T-cell (primary cell): Measurements from ENCODE around the gene TRAF3IP1. TPM values are rescaled to one million over a fixed set of nuclear protein-coding genes. Genes with fewer than 3 reads are reported as not detected.

Experiments used
- ATAC-seq, 4 experiments: fragments of 200-7000 bp in 3 of 4; fragments of 150-1000 bp in 1 of 4; cut with Tn5 transposase; replicated peaks in 1 of 4; 1 replicate in 3 of 4; 2 replicates in 1 of 4; pipeline ENCODE4 v1.10.0; 2021; ENCODE audit warnings: moderate library complexity in 3 of 4, mild to moderate bottlenecking in 2 of 4, moderate number of reproducible peaks in 1 of 4
- CTCF ChIA-PET, 2 donors: fragments of 300-600 bp; sonication (Branson Sonifier 250); formaldehyde crosslinking; loops; one replicate each; lab custom pipeline; 2022; ENCODE audit warnings: antibody characterized with exemption in 2 of 2; lab: Charles Lee
- POLR2A ChIA-PET, 2 donors: fragments of 300-600 bp; sonication (Branson Sonifier 250); formaldehyde crosslinking; loops; one replicate each; lab custom pipeline; 2022; ENCODE audit warnings: antibody characterized with exemption in 2 of 2; lab: Charles Lee
- DNase-seq, 35 experiments: peaks; one replicate each; pipeline versions ENCODE4 v3.0.0 to v3.0.0-alpha.2; 2013 to 2023
- H3K27ac ChIP-seq: one replicate; pipeline ENCODE4 v1.5.1; 2013; ENCODE audit warnings: low read length
- H3K27me3 ChIP-seq, 2 experiments: replicated peaks in 1 of 2; 1 replicate in 1 of 2; 2 replicates in 1 of 2; pipeline versions ENCODE4 v1.6.1 to v1.7.0; 2013; ENCODE audit warnings: low read length in 1 of 2, mixed read lengths in 1 of 2; ENCODE audit not compliant: control insufficient read depth in 2 of 2, insufficient read depth in 2 of 2; ENCODE audit errors: extremely low read depth in 1 of 2
- H3K36me3 ChIP-seq, 2 donors: 1 replicate in 1 of 2; 2 replicates in 1 of 2; pipeline versions ENCODE4 v1.6.1 to v1.7.0; 2013; ENCODE audit warnings: low read length in 1 of 2; ENCODE audit not compliant: control insufficient read depth in 2 of 2, insufficient read depth in 1 of 2; ENCODE audit errors: extremely low read depth in 1 of 2
- H3K4me1 ChIP-seq, 2 experiments: 1 replicate in 1 of 2; 2 replicates in 1 of 2; pipeline versions ENCODE4 v1.6.1 to v1.7.0; 2013; ENCODE audit warnings: low read length in 2 of 2, mixed read lengths in 1 of 2; ENCODE audit not compliant: insufficient read depth in 2 of 2, control insufficient read depth in 1 of 2; ENCODE audit errors: extremely low read depth in 1 of 2
- H3K4me3 ChIP-seq, 2 donors: 1 replicate in 1 of 2; 2 replicates in 1 of 2; pipeline versions ENCODE4 v1.5.1 to v1.7.0; 2013; ENCODE audit warnings: mild to moderate bottlenecking in 2 of 2, low read length in 1 of 2, moderate library complexity in 1 of 2; ENCODE audit not compliant: control insufficient read depth in 1 of 2; ENCODE audit errors: extremely low read depth in 1 of 2
- H3K9me3 ChIP-seq: 2 replicates; pipeline ENCODE4 v1.7.0; 2013
- H3K27ac Mint-ChIP-seq, 2 donors: one replicate each; pipeline ENCODE4 v1.8.0; 2020 to 2021; ENCODE audit warnings: mild to moderate bottlenecking in 2 of 2, mixed read lengths in 2 of 2
- H3K27me3 Mint-ChIP-seq, 2 donors: one replicate each; pipeline ENCODE4 v1.8.0; 2021 to 2022; ENCODE audit warnings: mixed read lengths in 2 of 2
- H3K36me3 Mint-ChIP-seq: one replicate; pipeline ENCODE4 v1.8.0; 2021; ENCODE audit warnings: mixed read lengths
- H3K4me1 Mint-ChIP-seq, 3 donors: one replicate each; pipeline ENCODE4 v1.8.0; 2020 to 2022; ENCODE audit warnings: mixed read lengths in 3 of 3, mild to moderate bottlenecking in 1 of 3
- H3K4me3 Mint-ChIP-seq, 3 donors: one replicate each; pipeline ENCODE4 v1.8.0; 2020 to 2022; ENCODE audit warnings: mild to moderate bottlenecking in 3 of 3, mixed read lengths in 3 of 3, moderate library complexity in 3 of 3
- H3K9me3 Mint-ChIP-seq, 3 donors: one replicate each; pipeline ENCODE4 v1.8.0; 2020 to 2022; ENCODE audit warnings: mixed read lengths in 3 of 3
- WGBS: methylation state at CpG from one replicate; pipeline ENCODE4 v1.1.5; 2013; ENCODE audit warnings: missing lambda C conversion rate; ENCODE audit not compliant: insufficient coverage; 5-methylcytosine and 5-hydroxymethylcytosine counted together
- total RNA-seq, 35 experiments: library from RNA in 6 of 35; stranded (reverse) in 6 of 35; fragments of 120-200 nt in 1 of 35; gene quantifications; one replicate each; pipeline versions ENCODE4 v1.2.1 to v1.2.4 and lab custom pipeline; 2013 to 2026

The TRAF3IP1 gene
- total RNA-seq, 5 donors from 2014 or later (not counting 1 experiment from before 2014, with no cell fraction given): 6.3 to 12.1 (median 11.8) TPM

GRCh38 chr2:238426568-238427434 is 106.5 kb downstream of the TRAF3IP1 start, which contains the start of gene ASB1:
Gene ASB1 (plus strand): TSS chr2:238426927. CDS start chr2:238427071, 144 bp downstream.
- peaks cover 19% of the 10 kb centered on the region for H3K36me3 Mint-ChIP-seq
- Histone ChIP-seq H3K9me3 (no peaks in the 10 kb centered on the region), H3K4me1 (peaks cover 7 to 31% of the 10 kb centered on the region in 2 experiments), H3K4me3 (peak within 1 kb of the TSS; percentile 88 to 91), H3K27me3 (no peaks in the 10 kb centered on the region), H3K36me3 (peaks cover 0 to 11% of the 10 kb centered on the region in 2 donors), H3K27ac (peak within 1 kb of the TSS; percentile 77)
- H3K4me3 Mint-ChIP-seq: peak within 1 kb of the TSS; percentile 88 to 91 (median 88)
- peaks cover 51 to 56% (median 52%) of the 10 kb centered on the region in 3 donors for H3K4me1 Mint-ChIP-seq
- H3K9me3 Mint-ChIP-seq: peaks cover 0 to 6% (median 0%) of the 10 kb centered on the region in 3 donors
- DNase-seq (peak; percentile 54 to 87 (median 74)), ATAC-seq (peak; percentile 84 to 87 (median 86))
- CTCF ChIA-PET: no interaction called here
- H3K27ac Mint-ChIP-seq: peak within 1 kb of the TSS; percentile 91 to 94
- WGBS: under 1% methylated on average over 104 of the region's 104 CpGs
- H3K27me3 Mint-ChIP-seq: no peaks in the 10 kb centered on the region
- POLR2A ChIA-PET: interaction anchor here in 1 of 2 donors (0.7 kb wide), 1 partner anchor 1709 kb away, joined by 3 read pairs; no protein-coding TSS in a partner anchor

- Mint-ChIP-seq H3K4me1 (peaks cover 54 to 61% (median 58%) of the 10 kb centered on the region in 3 donors), H3K27me3 (no peaks in the 10 kb centered on the region), H3K27ac (peak overlapping the region; percentile 91 to 93), H3K9me3 (peaks cover 0 to 6% (median 0%) of the 10 kb centered on the region in 3 donors), H3K4me3 (peak overlapping the region; percentile 88 to 91 (median 88)), H3K36me3 (peaks cover 19% of the 10 kb centered on the region)
- Histone ChIP-seq H3K27me3 (no peaks in the 10 kb centered on the region), H3K4me3 (peak overlapping the region; percentile 88 to 91), H3K27ac (peak overlapping the region; percentile 76), H3K9me3 (no peaks in the 10 kb centered on the region), H3K4me1 (peaks cover 7 to 31% of the 10 kb centered on the region in 2 experiments), H3K36me3 (peaks cover 0 to 11% of the 10 kb centered on the region in 2 donors)
- ATAC-seq (no peak), DNase-seq (no peak)
- ChIA-PET CTCF (interaction anchor here in 1 of 2 donors (0.6 kb wide), 1 partner anchor 196 kb away, joined by 3 read pairs; no protein-coding TSS in a partner anchor), POLR2A (interaction anchor here in 1 of 2 donors (0.7 kb wide), 1 partner anchor 1708 kb away, joined by 3 read pairs; no protein-coding TSS in a partner anchor)
- WGBS: 11% methylated on average over 8 of the region's 20 CpGs
These were observed 107.3 kb downstream of the TRAF3IP1 start for GRCh38 chr2:238427435-238428162.

GRCh38 chr2:238428866-238429265 is 108.5 kb downstream of the TRAF3IP1 start:
- H3K27ac Mint-ChIP-seq: peak overlapping the region in 1 of 2 donors; percentile 93
- CTCF ChIA-PET: no interaction called here
- no peaks in the 10 kb centered on the region for H3K9me3 ChIP-seq

GRCh38 chr2:238430781-238431180 is 110.5 kb downstream of the TRAF3IP1 start:
- peaks cover 39% of the 10 kb centered on the region for H3K36me3 Mint-ChIP-seq
- H3K9me3 Mint-ChIP-seq: peaks cover 0 to 6% (median 0%) of the 10 kb centered on the region in 3 donors
- H3K4me1 Mint-ChIP-seq: peaks cover 61 to 86% (median 66%) of the 10 kb centered on the region in 3 donors
- ChIA-PET POLR2A (interaction anchor here in 1 of 2 donors (0.7 kb wide), 1 partner anchor 500 kb away, joined by 3 read pairs; no protein-coding TSS in a partner anchor), CTCF (no interaction called here)
- no peaks in the 10 kb centered on the region for H3K27me3 Mint-ChIP-seq
- H3K4me3 Mint-ChIP-seq: peak overlapping the region in 1 of 3 donors; percentile 88
- no peaks in the 10 kb centered on the region for H3K27me3 ChIP-seq
- DNase-seq (no peak), ATAC-seq (no peak)
- peaks cover 7 to 26% of the 10 kb centered on the region in 2 experiments for H3K4me1 ChIP-seq
- no peak overlapping the region for H3K4me3 ChIP-seq
- WGBS: 100% methylated on average over 2 of the region's 6 CpGs
- H3K36me3 ChIP-seq: peaks cover 18 to 28% of the 10 kb centered on the region in 2 donors
- peak overlapping the region in 1 of 2 donors; percentile 46 for H3K27ac Mint-ChIP-seq
- no peaks in the 10 kb centered on the region for H3K9me3 ChIP-seq
- H3K27ac ChIP-seq: no peak overlapping the region

More at GRCh38 chr2:238428866-238429265, 108.5 kb downstream of the TRAF3IP1 start:
- H3K27me3 Mint-ChIP-seq: no peaks in the 10 kb centered on the region
- H3K36me3 Mint-ChIP-seq: peaks cover 26% of the 10 kb centered on the region
- DNase-seq (no peak), ATAC-seq (no peak)
- Histone ChIP-seq H3K36me3 (peaks cover 9 to 11% of the 10 kb centered on the region in 2 donors), H3K27ac (no peak overlapping the region), H3K4me1 (peaks cover 7 to 31% of the 10 kb centered on the region in 2 experiments), H3K27me3 (no peaks in the 10 kb centered on the region), H3K4me3 (no peak overlapping the region)
- POLR2A ChIA-PET: no interaction called here
- peaks cover 0 to 6% (median 0%) of the 10 kb centered on the region in 3 donors for H3K9me3 Mint-ChIP-seq
- H3K4me3 Mint-ChIP-seq: peak overlapping the region; percentile 44 to 88 (median 88)
- 90% methylated on average over 2 of the region's 8 CpGs for WGBS
- H3K4me1 Mint-ChIP-seq: peaks cover 61 to 72% (median 61%) of the 10 kb centered on the region in 3 donors

GRCh38 chr2:238431456-238431855 is 111.1 kb downstream of the TRAF3IP1 start:
- Histone ChIP-seq H3K27ac (no peak overlapping the region), H3K9me3 (no peaks in the 10 kb centered on the region), H3K36me3 (peaks cover 18 to 33% of the 10 kb centered on the region in 2 donors), H3K4me1 (peaks cover 7 to 20% of the 10 kb centered on the region in 2 experiments), H3K4me3 (no peak overlapping the region), H3K27me3 (no peaks in the 10 kb centered on the region)
- no peaks in the 10 kb centered on the region for H3K27me3 Mint-ChIP-seq
- ChIA-PET POLR2A (no interaction called here), CTCF (no interaction called here)
- ATAC-seq: no peak
- WGBS: no CpG with 5 or more reads among the region's 1 CpG
- H3K36me3 Mint-ChIP-seq: peaks cover 44% of the 10 kb centered on the region
- peaks cover 0 to 6% (median 0%) of the 10 kb centered on the region in 3 donors for H3K9me3 Mint-ChIP-seq
- H3K4me1 Mint-ChIP-seq: peaks cover 62 to 86% (median 67%) of the 10 kb centered on the region in 3 donors
- no peak overlapping the region for H3K4me3 Mint-ChIP-seq
- DNase-seq: no peak
- peak overlapping the region in 1 of 2 donors; percentile 62 for H3K27ac Mint-ChIP-seq
